ENCODE data around the gene RPS6KB2. TPM values are rescaled to one million over a fixed set of nuclear protein-coding genes. Genes with fewer than 3 reads are reported as not detected.

The RPS6KB2 gene
- total and polyA plus RNA-seq, 2 of the 4 experiments (the other 2 are of a cell fraction) = 50.7 to 58.4 TPM

DNA sequence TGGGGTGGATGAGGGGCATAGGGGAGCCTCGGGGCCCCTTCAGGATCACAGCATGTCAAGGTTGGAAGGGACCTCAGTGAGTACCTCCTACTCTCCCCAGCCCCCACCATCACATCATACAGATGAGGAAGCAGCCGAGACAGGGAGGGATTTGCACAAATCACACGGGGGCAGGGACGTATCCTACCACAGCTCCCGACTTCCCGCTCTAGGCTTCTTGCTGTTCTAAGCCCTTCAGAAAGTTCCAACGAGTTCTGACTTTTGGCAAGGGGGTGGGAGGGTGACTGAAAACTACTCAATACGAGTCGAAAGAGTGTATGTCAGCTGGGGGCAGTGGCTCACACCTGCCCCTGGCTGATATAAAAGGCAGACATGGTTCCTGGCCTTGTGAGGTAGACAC is 41.2 kb upstream of the RPS6KB2 start:
- Histone ChIP-seq H4K5ac (ENCODE audit: low read depth, low read length) (no peak overlapping the region), H3K56ac (ENCODE audit: extremely low read depth, insufficient read depth, low read length) (no peak overlapping the region), H2BK20ac (ENCODE audit: low read depth, low read length) (no peak overlapping the region), H3K79me1 (ENCODE audit: low read depth in 1 of 2, low read length in 2 of 2) (peaks cover 10 to 21% of the 10 kb centered on the region in 2 experiments; a peak in 3 of 4 replicates), H3K36me3 (ENCODE audit: control insufficient read depth, insufficient read depth, low read length) (no peaks in the 10 kb centered on the region), H4K91ac (ENCODE audit: insufficient read depth, low read depth, low read length) (no peak overlapping the region), H3K4ac (ENCODE audit: low read depth, low read length) (no peak overlapping the region), H3K4me3 (ENCODE audit: insufficient read depth, low read depth, low read length) (no peak overlapping the region), H3K18ac (ENCODE audit: low read depth, low read length) (no peak overlapping the region), H3K9me3 (ENCODE audit: control insufficient read depth, insufficient read depth, low read length) (no peaks in the 10 kb centered on the region), H2BK5ac (ENCODE audit: low read depth, low read length, poor library complexity, severe bottlenecking) (no peak overlapping the region), H3K23ac (ENCODE audit: low read depth, low read length) (no peak overlapping the region), H3K9me1 (ENCODE audit: insufficient read depth, low read length) (no peaks in the 10 kb centered on the region; the same call in 1 of the 2 replicates), H2AK5ac (ENCODE audit: low read depth, low read length) (no peak overlapping the region), H3K14ac (replicated peaks; ENCODE audit: low read depth, low read length) (no peak overlapping the region), H2BK15ac (ENCODE audit: low read depth, low read length) (no peak overlapping the region), H4K8ac (ENCODE audit: low read depth in 2 of 2, low read length in 2 of 2) (no peak overlapping the region), H3K4me1 (ENCODE audit: control insufficient read depth, insufficient read depth, low read length) (peaks cover 8% of the 10 kb centered on the region; the same call in 1 of the 2 replicates), H3K27ac (ENCODE audit: insufficient read depth, low read length) (no peak overlapping the region), H2BK120ac (ENCODE audit: low read depth, low read length) (no peak overlapping the region), H2AK9ac (replicated peaks; ENCODE audit: low read depth, low read length, poor library complexity) (no peak overlapping the region), H2AFZ (replicated peaks; ENCODE audit: low read length, poor library complexity) (no peak overlapping the region), H3K9ac (ENCODE audit: low read depth, low read length) (no peak overlapping the region), H4K20me1 (ENCODE audit: insufficient read depth, low read length) (no peaks in the 10 kb centered on the region), H3K27me3 (ENCODE audit: control insufficient read depth, insufficient read depth, low read length) (no peaks in the 10 kb centered on the region; the same call in 1 of the 2 replicates), H3K4me2 (ENCODE audit: low read depth, low read length) (no peak overlapping the region)
- ChIA-PET CTCF (interaction anchor here (0.9 kb wide), 1 partner anchor 14 kb away, joined by 5 read pairs; the partner anchor contains the start of gene PPP1CA), POLR2A (ENCODE audit: unreplicated experiment) (interaction anchor here (0.6 kb wide), 2 partner anchors 122 to 147 kb away, joined by 4 to 6 read pairs; no protein-coding TSS in a partner anchor)
- DNase-seq (no peak), ATAC-seq (ENCODE audit: low read depth) (no peak)
- WGBS, 2 experiments (ENCODE audit: extremely low coverage in 2 of 2, insufficient read length in 1 of 2) = no CpG with 5 or more reads among the region's 9 CpGs
- intact Hi-C loops (cut with micrococcal nuclease) (no loop called here), dilution Hi-C loops (cut with HindIII; ENCODE audit: low sequenced_read_pairs, unreplicated experiment) (no loop called here), in situ Hi-C loops (cut with MboI; ENCODE audit: low sequenced_read_pairs) (no loop called here)
- TF ChIP-seq RAD21 (IDR thresholded peaks at IDR 0.05; ENCODE audit: low read length) = no peak
- TF ChIP-seq, protein P1, sequence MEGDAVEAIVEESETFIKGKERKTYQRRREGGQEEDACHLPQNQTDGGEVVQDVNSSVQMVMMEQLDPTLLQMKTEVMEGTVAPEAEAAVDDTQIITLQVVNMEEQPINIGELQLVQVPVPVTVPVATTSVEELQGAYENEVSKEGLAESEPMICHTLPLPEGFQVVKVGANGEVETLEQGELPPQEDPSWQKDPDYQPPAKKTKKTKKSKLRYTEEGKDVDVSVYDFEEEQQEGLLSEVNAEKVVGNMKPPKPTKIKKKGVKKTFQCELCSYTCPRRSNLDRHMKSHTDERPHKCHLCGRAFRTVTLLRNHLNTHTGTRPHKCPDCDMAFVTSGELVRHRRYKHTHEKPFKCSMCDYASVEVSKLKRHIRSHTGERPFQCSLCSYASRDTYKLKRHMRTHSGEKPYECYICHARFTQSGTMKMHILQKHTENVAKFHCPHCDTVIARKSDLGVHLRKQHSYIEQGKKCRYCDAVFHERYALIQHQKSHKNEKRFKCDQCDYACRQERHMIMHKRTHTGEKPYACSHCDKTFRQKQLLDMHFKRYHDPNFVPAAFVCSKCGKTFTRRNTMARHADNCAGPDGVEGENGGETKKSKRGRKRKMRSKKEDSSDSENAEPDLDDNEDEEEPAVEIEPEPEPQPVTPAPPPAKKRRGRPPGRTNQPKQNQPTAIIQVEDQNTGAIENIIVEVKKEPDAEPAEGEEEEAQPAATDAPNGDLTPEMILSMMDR (conservative IDR thresholded peaks at IDR 0.05; ENCODE audit: low read depth, low read length) = no peak
- TF ChIP-seq MAZ (IDR thresholded peaks at IDR 0.05; ENCODE audit: borderline replicate concordance, low read depth, low read length) = no peak
- TF ChIP-seq RCOR1 (IDR thresholded peaks at IDR 0.05; ENCODE audit: insufficient replicate concordance, low read length) = no peak
- TF ChIP-seq POLR2A (IDR thresholded peaks at IDR 0.05; ENCODE audit: low read depth, low read length) = no peak
- TF ChIP-seq CEBPB (IDR thresholded peaks at IDR 0.05; ENCODE audit: low read depth, low read length) = no peak
- no TSS peak for BruUV-seq (replicated peaks)
